Stomach smooth muscle (tissue), 2 donors: ENCODE results near the gene ZNF627.
"Not testable (repeated sequence)": the region's sequence is repeated elsewhere in the genome, so short reads cannot be mapped to it uniquely, and the experiment has no call there.

Experiments
- H3K27ac ChIP-seq: one replicate; pipeline ENCODE4 v1.7.0; 2013; ENCODE audit warnings: mild to moderate bottlenecking, low read length, inconsistent platforms
- H3K27me3 ChIP-seq, 2 donors: one replicate each; pipeline ENCODE4 v1.7.0; 2013; ENCODE audit warnings: low read length in 2 of 2; ENCODE audit not compliant: insufficient read depth in 2 of 2, control insufficient read depth in 1 of 2
- H3K36me3 ChIP-seq, 2 donors: one replicate each; pipeline ENCODE4 v1.7.0; 2013; ENCODE audit warnings: low read length in 2 of 2; ENCODE audit not compliant: control insufficient read depth in 2 of 2, insufficient read depth in 2 of 2
- H3K4me1 ChIP-seq: one replicate; pipeline ENCODE4 v1.7.0; 2013; ENCODE audit warnings: low read length; ENCODE audit not compliant: control insufficient read depth, insufficient read depth
- H3K4me3 ChIP-seq, 2 donors: one replicate each; pipeline ENCODE4 v1.7.0; 2013; ENCODE audit warnings: low read length in 2 of 2
- H3K9ac ChIP-seq, 2 donors: one replicate each; pipeline ENCODE4 v1.7.0; 2013; ENCODE audit warnings: low read length in 2 of 2, mild to moderate bottlenecking in 1 of 2
- H3K9me3 ChIP-seq, 2 donors: one replicate each; pipeline ENCODE4 v1.7.0; 2013; ENCODE audit warnings: low read length in 2 of 2; ENCODE audit not compliant: control insufficient read depth in 2 of 2
- donor health status: healthy.
- donor health status: Pancreatic carcinoma.

The ZNF627 gene

DNA sequence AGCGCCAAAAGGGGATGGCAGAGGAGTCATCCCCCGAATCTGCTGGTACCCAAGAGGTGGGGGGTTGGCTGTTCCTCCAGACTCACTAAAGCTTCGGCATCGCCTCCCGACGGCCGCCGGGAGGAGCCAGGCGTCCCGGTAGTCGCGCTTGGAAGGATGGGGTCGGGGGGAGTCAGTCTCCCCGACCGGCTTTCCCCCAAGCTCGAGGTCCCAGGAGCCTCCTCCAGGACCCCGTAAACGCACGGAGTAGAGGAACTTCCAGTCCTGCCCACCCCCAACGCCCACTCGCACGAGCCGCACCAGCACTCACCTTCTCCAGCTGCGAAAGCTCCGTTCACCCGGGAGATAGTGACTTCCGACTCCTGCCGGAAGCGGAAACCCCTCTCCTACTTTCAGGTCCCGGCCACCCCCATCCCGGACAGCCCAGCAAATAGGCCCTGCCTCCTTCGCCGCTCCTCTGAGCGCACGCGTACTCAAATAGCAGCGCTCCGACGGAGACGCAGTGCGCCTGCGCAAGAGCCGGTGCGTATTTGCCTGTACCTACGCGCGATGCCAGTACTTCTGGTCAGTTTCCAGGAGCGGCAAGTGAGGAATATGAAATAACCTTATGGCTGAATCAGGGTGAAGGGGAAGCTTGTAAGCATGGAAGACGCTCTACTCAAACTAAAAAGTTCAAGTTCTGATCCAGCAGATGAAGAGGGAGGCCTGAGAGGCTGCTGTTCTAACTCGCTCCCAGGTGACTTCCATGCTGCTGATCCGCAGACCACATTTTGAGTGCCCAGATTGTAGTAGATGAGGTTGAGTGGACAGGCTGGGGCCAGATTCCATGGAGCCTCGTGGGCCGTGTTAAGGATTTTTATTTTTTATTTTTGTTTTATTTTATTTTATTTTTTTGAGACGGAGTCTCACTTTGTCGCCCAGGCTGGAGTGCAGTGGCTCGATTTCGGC, 38.1 kb upstream of the ZNF627 start, which contains the start of gene ELOF1:
ELOF1 (minus strand) TSS at position 350 of the 948 bp plus-strand sequence. CDS start 4,883 bp downstream, outside the sequence.
- peak within 1 kb of the TSS; percentile 58 to 83 for H3K9ac ChIP-seq
- no peaks in the 10 kb centered on the region for H3K9me3 ChIP-seq
- peaks cover 4 to 16% of the 10 kb centered on the region in 2 donors for H3K36me3 ChIP-seq
- peak within 1 kb of the TSS; percentile 78 to 92 for H3K4me3 ChIP-seq
- H3K4me1 ChIP-seq: peaks cover 37% of the 10 kb centered on the region
- no peaks in the 10 kb centered on the region for H3K27me3 ChIP-seq
- H3K27ac ChIP-seq: peak within 1 kb of the TSS; percentile 66

DNA sequence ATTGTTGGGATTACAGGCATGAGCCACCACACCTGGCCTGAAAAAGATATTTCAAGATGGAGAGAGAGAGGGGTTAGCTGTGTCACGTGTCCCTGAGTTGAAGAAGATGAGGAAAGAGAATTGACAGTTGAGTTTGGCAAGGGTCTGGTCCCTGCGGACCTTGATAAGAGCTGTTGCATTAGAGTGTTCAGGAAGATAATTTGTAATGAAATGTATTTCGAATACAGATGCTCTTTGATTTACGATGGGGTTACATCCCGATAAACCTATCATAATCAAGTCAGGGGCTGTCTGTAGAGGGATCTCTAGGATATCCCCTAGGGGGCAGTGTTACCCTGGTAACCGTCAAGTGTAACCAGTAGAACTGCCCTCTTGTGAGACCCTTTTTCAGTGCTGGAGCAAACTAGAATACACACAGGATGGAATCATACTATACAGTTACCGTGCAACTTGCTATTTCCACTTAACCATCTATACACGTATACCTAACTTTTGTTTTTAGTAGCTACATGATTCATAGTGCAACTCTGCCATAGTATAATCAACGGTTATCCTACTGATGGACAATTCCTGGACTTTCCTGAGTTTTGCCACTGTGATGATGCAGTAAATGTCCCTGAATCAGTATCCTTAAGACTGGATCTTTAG, 36.8 kb upstream of the ZNF627 start:
- Histone ChIP-seq H3K27me3 (no peaks in the 10 kb centered on the region), H3K27ac (no peak overlapping the region), H3K9ac (no peak overlapping the region), H3K9me3 (no peaks in the 10 kb centered on the region), H3K36me3 (peaks cover 0 to 7% of the 10 kb centered on the region in 2 donors), H3K4me3 (no peak overlapping the region), H3K4me1 (peaks cover 37% of the 10 kb centered on the region)

DNA sequence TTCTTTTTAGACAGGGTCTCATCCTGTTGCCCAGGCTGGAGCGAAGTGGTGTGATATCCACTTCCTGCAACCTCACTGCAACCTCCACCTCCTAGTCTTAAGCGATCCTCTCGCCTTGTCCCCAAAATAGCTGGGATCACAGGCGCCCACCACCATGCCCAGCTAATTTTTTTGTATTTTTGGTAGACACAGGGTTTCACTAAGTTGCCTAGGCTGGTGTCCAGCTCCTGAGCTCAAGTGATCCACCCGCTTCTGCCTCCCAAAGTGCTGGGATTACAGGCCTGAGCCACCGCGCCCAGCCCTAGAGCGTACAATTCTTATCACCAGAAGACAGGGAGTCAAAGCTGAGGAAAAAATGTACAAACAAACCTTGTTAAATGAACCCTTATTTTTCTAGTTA, 33.8 kb upstream of the ZNF627 start:
- Histone ChIP-seq H3K4me1 (peaks cover 19% of the 10 kb centered on the region), H3K9me3 (no peaks in the 10 kb centered on the region), H3K27ac (no peak overlapping the region), H3K27me3 (no peaks in the 10 kb centered on the region), H3K36me3 (no peaks in the 10 kb centered on the region), H3K9ac (no peak overlapping the region), H3K4me3 (no peak overlapping the region)

- not testable (repeated sequence) for H3K27me3 ChIP-seq, H3K27ac ChIP-seq, H3K4me3 ChIP-seq, H3K9ac ChIP-seq, H3K9me3 ChIP-seq, H3K36me3 ChIP-seq
- peaks cover 14% of the 10 kb centered on the region for H3K4me1 ChIP-seq
These were observed 33.0 kb upstream of the ZNF627 start for GRCh38 chr19:11564082-11564807.

- not testable (repeated sequence) for H3K9me3 ChIP-seq, H3K4me3 ChIP-seq, H3K27ac ChIP-seq, H3K36me3 ChIP-seq, H3K4me1 ChIP-seq, H3K27me3 ChIP-seq, H3K9ac ChIP-seq
These were observed 31.7 kb upstream of the ZNF627 start for GRCh38 chr19:11565649-11565980.

- H3K36me3 ChIP-seq: no peaks in the 10 kb centered on the region
- no peaks in the 10 kb centered on the region for H3K4me1 ChIP-seq
- no peaks in the 10 kb centered on the region for H3K27me3 ChIP-seq
- no peak overlapping the region for H3K9ac ChIP-seq
- H3K9me3 ChIP-seq: no peaks in the 10 kb centered on the region
- no peak overlapping the region for H3K27ac ChIP-seq
- H3K4me3 ChIP-seq: no peak overlapping the region
These were observed 31.1 kb upstream of the ZNF627 start for GRCh38 chr19:11566164-11566563.

- H3K4me1 ChIP-seq: no peaks in the 10 kb centered on the region
- no peak overlapping the region for H3K9ac ChIP-seq
- no peaks in the 10 kb centered on the region for H3K36me3 ChIP-seq
- H3K4me3 ChIP-seq: no peak overlapping the region
- H3K27me3 ChIP-seq: no peaks in the 10 kb centered on the region
- no peak overlapping the region for H3K27ac ChIP-seq
- no peaks in the 10 kb centered on the region for H3K9me3 ChIP-seq
These were observed 27.2 kb upstream of the ZNF627 start for GRCh38 chr19:11570039-11570462.

DNA sequence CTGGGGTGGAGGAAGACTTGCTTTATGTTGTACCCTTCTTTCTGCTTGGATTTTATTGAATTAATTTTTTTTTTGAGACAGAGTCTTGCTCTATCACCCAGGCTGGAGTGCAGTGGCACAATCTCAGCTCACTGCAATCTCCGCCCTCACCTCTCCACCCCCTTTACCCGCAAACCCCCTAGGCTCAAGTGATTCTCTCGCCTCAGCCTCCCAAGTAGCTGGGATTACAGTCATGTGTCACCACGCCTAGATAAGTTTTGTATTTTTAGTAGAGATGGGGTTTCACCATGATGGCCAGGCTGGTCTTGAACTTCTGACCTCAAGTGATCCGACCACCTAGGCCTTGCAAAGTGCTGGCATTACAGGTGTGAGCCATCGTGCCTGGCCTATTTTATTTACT, 23.9 kb upstream of the ZNF627 start:
- H3K27ac ChIP-seq, H3K36me3 ChIP-seq, H3K4me1 ChIP-seq, H3K9me3 ChIP-seq, H3K9ac ChIP-seq, H3K27me3 ChIP-seq, H3K4me3 ChIP-seq: not testable (repeated sequence)

DNA sequence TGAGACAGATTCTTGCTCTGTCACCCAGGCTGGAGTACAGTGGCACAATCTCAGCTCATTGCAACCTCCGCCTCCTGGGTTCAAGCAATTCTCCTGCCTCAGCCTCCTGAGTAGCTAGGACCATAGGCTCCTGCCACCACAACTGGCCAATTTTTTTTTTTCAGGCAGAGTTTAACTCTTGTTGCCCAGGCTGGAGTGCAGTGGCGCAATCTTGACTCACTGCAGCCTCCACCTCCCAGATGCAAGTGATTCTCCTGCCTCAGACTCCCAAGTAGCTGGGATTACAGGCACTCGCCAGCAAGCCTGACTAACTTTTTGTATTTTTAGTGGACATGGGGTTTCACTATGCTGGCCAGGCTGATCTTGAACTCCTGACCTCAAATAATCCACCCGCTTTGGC, 23.5 kb upstream of the ZNF627 start:
- H3K9ac ChIP-seq, H3K36me3 ChIP-seq, H3K27ac ChIP-seq, H3K4me3 ChIP-seq, H3K27me3 ChIP-seq, H3K4me1 ChIP-seq, H3K9me3 ChIP-seq: not testable (repeated sequence)

DNA sequence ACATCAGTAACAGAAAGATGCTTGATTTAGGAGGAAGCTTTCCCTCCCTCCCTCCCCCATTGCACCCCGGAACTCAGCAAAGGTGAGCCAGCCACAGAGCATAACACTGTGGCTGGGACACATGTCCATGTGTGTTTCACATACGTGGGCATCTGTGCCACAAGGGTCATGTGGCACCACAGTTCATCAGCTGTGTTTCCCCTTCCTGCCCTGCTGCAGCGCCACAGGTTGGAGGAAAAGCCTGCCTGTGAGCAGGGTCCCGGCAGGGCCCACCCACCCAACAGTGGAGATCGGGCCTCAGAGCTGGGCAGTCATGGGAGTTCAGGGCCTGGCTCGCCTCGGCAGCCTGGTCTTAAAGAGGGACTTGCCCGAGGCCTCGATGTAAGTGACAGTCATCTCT, 22.6 kb upstream of the ZNF627 start:
- Histone ChIP-seq H3K4me3 (no peak overlapping the region), H3K4me1 (peaks cover 6% of the 10 kb centered on the region), H3K9ac (no peak overlapping the region), H3K27ac (no peak overlapping the region), H3K27me3 (peaks cover 5 to 7% of the 10 kb centered on the region in 2 donors), H3K36me3 (no peaks in the 10 kb centered on the region), H3K9me3 (no peaks in the 10 kb centered on the region)
